ENCODE data around the gene ESRRA.
"Not testable (repeated sequence)": the region's sequence is repeated elsewhere in the genome, so short reads cannot be mapped to it uniquely, and the experiment has no call there.

ESRRA gene

DNA sequence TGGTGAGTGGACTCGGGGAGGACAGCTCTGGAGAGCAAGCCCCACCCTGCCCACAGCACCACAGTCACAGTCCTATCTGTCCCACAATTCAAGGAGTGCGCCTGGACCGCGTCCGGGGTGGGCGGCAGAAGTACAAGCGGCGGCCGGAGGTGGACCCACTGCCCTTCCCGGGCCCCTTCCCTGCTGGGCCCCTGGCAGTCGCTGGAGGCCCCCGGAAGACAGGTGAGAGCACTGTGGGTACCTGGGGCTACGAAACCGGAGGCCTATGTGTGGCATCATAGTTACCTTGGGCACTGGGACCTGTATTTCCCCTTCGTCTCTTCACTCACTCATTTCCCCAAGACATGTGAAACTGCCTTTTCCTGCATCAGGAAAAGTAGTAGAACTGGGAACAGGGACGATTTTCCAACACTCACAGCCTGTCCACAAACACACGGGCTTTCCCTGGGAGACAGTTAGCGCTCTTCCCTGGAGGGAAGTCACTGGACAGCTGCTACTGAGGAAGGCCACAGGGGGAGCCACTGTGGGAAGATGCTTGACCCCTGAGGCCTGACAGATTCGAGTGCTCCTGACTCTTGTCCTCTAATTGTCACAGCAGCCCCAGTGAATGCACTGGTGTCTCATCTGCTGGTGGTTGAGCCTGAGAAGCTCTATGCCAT lies 9.0 kb downstream of the ESRRA start:
- no peak for FAIRE-seq

DNA sequence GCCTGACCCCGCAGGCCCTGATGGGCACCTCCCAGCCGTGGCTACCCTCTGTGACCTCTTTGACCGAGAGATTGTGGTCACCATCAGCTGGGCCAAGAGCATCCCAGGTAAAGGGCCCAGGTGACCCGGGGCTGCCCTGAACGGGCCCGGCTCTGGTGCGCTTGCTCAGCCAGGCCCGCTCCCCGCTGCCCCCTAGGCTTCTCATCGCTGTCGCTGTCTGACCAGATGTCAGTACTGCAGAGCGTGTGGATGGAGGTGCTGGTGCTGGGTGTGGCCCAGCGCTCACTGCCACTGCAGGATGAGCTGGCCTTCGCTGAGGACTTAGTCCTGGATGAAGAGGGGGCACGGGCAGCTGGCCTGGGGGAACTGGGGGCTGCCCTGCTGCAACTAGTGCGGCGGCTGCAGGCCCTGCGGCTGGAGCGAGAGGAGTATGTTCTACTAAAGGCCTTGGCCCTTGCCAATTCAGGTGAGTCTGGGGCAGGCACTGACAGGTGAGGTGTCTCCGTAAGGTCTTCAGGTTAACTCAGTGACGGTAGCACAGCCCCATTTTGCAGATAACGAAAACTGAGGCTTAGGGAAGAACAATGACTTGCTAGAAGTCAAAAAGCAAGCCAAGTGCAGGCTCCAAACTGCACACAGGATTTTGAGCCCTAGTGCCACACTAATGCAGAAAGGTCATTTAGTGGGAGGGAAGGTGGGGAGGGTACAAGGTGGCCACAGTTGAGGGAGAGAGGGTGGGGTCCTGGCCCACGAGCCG lies 9.7 kb downstream of the ESRRA start:
- no peak for FAIRE-seq

DNA sequence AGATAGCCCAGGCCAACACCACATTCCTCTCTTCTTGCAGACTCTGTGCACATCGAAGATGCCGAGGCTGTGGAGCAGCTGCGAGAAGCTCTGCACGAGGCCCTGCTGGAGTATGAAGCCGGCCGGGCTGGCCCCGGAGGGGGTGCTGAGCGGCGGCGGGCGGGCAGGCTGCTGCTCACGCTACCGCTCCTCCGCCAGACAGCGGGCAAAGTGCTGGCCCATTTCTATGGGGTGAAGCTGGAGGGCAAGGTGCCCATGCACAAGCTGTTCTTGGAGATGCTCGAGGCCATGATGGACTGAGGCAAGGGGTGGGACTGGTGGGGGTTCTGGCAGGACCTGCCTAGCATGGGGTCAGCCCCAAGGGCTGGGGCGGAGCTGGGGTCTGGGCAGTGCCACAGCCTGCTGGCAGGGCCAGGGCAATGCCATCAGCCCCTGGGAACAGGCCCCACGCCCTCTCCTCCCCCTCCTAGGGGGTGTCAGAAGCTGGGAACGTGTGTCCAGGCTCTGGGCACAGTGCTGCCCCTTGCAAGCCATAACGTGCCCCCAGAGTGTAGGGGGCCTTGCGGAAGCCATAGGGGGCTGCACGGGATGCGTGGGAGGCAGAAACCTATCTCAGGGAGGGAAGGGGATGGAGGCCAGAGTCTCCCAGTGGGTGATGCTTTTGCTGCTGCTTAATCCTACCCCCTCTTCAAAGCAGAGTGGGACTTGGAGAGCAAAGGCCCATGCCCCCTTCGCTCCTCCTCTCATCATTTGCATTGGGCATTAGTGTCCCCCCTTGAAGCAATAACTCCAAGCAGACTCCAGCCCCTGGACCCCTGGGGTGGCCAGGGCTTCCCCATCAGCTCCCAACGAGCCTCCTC lies 10.6 kb downstream of the ESRRA start:
- not testable (repeated sequence) for FAIRE-seq

DNA sequence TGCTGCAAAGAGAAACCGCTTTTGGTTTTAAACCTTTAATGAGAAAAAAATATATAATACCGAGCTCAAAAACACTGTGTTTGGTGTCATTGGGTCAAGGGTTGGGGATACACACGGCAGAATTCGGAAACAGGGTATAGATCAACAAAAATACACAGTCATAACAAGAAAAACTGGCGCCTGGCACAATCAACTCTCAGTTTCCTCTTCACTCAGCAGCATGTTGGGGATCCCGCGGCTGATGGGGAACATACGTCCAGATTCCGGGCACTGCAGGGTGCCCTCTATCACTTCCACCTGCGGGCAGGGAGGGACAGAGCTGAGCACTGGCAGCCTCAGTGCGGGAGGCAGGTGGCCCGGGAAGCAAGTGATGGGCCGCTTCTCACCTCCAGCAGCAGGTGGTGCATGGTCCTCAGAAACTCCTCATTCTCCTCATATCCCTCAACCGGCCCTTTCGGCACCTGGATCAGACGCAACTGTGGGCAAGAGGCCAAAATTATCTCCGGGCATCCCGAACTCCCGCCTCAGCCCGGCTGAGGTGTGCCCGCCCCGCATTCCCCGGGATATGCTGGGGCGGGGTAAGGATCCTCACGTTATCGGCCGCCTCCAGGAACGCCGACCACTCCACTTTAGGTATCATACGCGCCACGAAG lies 11.5 kb downstream of the ESRRA start:
- no peak for FAIRE-seq

DNA sequence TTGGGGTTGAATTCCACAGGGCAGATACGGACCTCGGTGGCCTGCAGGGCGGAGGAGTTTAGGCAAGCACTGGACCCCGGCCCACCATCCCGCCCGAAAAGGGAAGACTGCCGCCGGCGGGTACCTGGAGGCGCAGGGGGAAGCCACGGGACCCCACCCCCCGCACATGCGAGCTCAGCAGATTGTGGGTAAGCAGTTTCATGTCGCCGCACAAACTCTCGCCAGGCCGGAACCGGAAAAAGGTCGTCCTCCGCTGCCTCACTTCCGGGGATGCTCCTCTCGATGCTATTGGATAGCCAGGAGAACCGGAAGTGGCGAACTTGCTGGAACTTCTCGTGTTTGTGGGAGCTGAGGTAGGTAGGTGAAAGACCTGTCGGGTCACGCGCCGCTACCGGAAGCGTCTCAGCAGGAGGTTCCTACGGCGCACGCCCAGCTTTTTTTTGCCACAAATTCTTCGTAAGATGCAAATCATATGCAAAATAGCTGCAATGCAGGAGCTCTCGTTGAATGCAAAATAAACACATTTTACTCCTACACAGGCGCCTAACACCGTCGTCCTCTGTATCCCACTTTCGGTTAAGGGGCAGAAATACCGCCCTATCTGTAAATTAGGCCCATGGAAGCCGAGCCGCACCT lies 12.1 kb downstream of the ESRRA start, which contains the start of gene TRMT112:
Gene TRMT112, minus strand, starts transcription at position 235 of the 636 bp plus-strand sequence. Its CDS starts 33 bp downstream, at position 202.
- peak; percentile 96 for FAIRE-seq

DNA sequence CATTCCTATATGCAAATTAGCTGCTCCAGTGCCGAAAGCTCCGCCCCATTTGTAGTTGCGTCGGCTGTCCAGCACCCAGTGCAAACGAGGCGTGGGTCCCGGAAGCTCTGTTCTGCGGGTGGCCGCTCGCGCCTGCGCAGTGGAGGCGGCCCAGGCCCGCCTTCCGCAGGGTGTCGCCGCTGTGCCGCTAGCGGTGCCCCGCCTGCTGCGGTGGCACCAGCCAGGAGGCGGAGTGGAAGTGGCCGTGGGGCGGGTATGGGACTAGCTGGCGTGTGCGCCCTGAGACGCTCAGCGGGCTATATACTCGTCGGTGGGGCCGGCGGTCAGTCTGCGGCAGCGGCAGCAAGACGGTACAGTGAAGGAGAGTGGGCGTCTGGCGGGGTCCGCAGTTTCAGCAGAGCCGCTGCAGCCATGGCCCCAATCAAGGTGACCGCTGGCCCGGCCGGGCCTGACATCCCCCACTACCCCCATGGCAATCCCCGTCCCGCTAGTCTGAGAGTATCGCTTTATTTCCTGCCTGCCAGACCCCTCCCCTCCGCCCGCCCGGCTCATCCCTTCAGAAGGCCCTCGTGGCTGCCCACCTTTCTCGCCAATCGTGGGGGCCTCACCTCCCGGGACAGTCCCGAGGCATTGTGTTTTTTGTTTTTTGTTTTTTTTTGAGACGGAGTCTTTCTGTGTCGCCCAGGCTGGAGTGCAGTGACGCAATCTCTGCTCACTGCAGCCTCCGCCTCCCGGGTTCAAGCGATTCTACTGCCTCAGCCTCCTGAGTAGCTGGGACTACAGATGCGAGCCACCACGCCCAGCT lies 12.8 kb downstream of the ESRRA start, which contains the start of gene PRDX5:
Gene PRDX5, plus strand, starts transcription at position 161 of the 805 bp plus-strand sequence. Its CDS starts 95 bp downstream, at position 256.
- no peak for FAIRE-seq

DNA sequence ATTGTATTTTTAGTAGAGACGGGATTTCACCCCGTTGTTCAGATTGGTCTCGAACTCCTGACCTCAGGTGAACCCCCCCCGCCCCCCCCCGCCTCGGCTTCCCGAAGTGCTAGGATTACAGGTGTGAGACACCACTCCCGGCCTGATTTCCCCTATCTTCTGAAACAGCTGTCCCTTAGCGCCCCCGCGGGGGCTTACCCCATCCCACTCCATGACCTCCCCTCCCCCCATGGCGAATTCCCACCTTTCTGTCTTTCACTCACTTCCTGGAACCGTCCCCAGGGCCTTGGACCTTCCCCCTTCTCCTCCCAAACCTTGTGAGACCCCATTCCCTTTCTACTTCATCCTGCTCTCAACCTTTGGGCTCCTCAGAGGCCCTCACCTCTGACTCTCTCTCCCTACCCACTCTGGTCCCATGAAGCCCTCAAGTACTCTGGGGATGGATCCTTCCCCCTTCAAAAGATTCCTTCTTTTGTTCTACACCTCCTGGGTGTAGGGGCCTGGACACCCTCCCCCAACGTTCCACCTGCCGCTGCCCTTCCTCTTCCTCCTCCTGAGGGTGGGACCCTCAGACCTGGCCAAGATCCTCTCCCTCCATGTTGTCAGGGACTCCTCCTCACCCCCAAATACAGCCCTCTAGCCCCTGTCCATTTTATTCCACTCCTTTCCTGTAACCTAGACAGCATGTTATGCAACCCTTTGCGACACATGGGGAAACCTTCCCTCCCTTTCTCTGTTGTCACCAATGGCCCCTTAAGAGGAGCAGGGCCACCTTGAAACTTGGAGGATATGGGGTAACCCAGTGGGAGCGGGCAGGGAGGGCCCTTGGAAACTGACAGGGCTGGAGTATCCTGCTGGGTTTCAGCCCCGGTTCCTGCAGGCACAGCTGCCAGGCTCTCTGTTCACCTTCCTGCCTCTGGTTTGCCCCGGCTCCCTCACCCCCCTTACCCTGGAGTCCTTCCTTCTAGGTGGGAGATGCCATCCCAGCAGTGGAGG lies 13.7 kb downstream of the ESRRA start:
- FAIRE-seq: no peak

DNA sequence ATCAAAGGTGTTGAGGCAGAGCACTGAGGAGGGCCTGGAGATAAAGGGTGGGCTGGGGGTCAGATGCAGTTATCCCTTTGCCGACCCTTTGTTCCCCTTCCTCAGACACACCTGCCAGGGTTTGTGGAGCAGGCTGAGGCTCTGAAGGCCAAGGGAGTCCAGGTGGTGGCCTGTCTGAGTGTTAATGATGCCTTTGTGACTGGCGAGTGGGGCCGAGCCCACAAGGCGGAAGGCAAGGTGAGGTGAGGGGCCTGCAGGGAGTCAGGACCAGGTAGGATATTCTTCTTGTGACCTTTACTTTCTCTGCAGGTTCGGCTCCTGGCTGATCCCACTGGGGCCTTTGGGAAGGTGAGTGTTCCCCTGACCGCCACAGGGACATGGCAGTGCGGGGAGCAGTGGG lies 15.2 kb downstream of the ESRRA start:
- FAIRE-seq: no peak

DNA sequence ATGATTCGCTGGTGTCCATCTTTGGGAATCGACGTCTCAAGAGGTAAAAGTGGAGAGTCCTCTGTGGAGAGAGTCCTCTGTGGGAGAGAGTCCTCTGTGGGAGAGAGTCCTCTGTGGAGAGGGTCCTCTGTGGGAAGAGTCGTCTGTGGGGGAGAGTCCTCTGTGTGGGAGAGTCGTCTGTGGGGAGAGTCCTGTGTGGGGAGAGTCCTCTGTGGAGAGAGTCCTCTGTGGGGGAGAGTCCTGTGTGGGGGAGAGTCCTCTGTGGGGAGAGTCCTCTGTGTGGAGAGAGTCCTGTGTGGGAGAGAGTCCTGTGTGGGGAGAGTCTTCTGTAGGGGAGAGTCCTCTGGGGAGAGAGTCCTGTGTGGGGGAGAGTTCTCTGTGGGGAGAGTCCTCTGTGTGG lies 15.7 kb downstream of the ESRRA start:
- FAIRE-seq: no peak

DNA sequence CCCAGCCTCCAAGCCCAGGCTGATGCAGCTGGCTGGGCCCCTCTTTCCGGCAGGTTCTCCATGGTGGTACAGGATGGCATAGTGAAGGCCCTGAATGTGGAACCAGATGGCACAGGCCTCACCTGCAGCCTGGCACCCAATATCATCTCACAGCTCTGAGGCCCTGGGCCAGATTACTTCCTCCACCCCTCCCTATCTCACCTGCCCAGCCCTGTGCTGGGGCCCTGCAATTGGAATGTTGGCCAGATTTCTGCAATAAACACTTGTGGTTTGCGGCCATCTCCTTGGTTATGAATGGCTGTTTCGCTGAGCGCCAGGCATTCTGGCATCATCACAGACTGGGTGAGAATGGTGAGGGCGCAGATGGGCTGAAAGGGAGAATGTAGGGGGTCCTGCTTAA lies 16.2 kb downstream of the ESRRA start:
- no peak for FAIRE-seq

DNA sequence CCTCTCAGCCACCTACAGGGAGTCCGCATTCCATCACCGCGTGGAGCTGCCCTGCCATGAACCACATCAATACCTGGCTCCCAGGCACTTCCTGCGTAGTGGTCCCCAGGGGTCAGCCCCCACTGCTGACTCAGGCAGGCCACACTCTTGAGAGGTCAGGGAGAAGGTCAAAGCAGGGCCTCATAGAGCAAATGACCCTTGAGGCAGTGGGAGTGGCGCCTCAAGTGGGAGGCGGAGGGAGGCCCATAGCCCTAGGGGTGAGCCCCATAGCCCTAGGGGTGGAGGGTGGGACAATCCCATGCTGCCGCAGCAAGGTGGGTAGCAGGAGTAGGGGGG lies 17.6 kb downstream of the ESRRA start:
- FAIRE-seq: no peak

DNA sequence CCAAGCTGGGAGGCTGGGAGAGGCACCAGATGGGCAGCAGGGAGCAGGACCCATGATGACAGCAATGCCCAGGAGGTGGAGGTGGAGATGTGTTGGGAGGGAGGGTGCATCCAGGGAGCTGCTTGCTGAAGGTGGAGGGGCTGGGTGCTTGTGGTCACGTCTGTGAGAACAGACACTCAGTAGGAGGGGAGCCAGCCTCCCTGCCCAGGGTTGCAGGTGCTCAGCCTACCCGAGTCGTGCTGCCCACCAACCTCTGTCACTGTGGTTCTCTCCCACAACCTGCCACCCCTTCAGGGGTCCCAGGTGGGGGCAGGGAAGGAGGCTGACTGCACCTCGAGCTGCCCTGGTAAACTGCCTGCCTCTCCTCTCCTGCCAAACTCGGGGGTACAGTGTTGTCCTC lies 18.0 kb downstream of the ESRRA start:
- no peak for FAIRE-seq

DNA sequence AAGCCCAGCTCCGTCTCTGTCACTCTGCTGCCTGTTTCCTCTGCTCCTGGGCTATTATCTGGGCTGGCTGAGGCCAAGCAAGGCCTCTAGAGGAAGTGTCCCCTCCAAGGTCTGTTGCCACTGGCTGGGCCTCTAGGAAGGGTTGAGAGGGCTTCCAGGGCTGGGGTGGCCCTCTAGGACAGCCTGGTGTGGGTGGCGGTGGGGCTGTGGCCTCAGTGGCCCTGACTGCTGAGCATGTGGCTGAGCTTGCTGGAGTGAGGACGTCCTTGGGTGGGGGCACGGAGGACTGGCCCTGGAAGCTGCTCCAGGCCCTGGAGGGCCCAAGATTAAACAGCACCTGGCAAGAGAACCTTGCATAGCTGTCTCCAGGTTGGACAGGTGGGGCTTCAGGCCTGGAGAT lies 18.7 kb downstream of the ESRRA start:
- FAIRE-seq: not testable (repeated sequence)

DNA sequence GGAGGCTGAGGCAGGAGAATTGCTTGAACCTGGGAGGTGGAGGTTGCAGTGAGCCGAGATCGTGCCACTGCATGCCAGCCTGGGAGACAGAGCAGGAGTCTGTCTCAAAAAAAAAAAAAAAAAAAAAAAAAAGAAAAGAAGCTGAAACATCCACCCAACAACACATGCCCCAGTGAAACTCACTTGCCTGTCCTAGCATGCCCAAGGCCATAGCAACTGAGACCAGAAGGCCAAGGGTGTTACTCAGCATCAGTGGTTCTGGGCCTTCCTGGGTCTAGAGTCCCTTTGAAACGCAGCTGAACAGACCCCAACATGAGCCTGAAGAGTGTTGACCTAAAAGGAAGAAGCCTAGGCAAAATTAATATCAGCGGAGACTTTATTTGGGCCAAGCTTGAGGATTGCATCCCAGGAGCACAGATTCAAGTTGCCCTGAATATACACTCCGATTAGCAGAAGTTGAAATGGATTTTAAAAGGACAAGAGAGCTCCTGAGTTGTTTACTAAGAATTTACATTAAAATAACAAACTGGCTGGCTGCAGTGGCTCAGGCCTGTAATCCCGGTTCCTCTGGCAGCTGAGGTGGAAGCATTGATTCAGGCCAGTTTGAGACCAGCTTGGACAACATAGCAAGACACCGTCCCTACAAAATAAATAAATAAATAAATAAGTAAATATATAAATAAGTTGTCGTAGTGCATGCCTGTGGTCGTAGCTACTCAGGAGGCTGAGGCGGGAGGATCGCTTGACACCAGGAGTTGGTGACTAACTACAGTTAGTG lies 19.6 kb downstream of the ESRRA start:
- FAIRE-seq: no peak

DNA sequence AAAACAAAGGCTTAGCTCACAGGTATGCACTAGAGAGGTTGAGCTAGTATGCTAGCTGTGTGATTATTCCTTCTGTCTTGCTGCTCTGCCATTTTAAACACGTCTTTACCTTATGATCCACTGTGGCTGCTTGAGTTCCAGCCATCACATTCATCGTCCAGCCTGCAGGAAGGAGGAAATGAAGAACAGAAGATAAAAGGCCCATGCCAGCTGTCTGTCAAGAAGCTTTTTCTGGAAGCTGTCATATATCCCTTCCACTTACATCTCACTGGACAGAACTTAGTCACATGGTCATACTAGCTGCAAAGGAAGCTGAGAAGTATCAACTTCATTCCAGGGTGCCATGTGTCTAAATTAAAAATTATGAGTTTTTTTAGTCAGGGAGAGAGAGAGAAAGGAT lies 22.1 kb downstream of the ESRRA start:
- no peak for FAIRE-seq

DNA sequence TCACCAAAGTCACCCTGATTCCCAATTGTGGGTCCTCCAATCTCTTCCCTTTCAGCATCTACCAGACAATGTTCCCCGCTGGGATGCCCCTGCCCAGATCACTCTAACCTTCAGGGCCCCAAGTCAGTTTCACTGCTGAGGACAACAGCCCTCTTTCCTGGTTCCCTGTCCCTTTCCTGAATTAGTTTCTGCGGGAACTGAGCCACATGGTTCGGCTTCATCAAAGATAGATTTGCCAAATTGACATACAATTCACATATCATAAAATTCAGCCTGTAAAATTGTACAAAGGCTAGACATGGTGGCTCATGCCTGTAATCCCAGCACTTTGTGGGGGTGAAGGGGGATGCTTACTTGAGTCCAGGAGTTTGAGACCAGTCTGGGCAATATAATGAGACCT lies 22.7 kb downstream of the ESRRA start:
- FAIRE-seq: no peak

DNA sequence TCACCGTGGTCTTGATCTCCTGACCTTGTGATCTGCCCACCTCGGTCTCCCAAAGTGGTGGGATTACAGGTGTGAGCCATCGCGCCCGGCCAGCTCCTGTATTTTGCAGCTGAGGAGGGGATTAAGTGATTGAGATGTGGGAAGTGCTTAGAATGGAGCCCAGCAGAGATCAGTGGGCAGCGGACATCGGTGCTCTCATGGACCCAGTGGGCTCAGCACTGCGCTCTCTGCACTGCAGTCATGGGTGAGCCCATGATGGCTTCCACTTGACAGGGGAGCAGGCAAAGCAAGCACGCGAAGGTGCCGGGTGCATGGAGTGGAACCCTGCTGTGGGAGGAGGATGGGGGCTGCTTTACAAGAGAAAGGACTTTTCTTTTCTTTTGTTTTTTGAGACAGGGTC lies 25.6 kb downstream of the ESRRA start:
- no peak for FAIRE-seq

DNA sequence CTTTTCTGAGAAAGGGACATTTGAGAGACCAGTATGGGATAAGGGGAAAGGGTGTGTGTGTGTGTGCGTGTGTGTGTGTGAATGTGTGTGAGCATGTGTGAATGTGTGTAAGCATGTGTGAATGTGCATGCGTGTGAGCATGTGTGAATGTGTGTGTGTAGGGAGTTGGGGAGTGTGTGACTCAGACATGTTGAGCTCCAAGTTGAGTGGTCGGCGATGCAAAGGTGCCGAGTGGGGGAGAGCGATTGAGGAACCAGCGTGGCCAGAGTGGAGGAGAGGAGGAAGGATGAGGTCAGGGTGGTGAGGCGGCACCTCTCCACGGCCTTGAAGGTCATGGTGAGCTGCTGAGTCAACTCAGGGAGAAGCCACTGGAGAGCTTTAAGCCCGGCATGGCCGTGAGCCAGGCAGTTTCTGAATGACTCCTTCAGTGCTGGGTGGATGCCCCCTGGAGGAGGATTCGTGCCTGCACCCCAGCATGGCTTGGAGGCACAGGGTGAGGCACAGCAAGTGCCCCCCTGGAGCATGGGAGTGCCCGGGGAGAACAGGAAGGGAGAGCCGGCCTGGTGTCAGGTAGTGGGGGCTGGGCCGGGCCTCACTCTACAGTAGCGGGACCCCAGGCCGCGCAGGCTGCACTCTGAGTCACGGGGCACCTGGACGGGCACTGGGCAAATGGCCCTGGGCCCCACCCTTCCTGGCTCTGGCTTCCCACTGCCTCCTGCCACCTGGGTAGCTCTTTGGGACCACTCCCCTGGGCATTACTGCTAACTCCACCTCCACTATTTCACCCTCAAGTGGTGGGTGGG lies 26.4 kb downstream of the ESRRA start:
- FAIRE-seq: no peak

DNA sequence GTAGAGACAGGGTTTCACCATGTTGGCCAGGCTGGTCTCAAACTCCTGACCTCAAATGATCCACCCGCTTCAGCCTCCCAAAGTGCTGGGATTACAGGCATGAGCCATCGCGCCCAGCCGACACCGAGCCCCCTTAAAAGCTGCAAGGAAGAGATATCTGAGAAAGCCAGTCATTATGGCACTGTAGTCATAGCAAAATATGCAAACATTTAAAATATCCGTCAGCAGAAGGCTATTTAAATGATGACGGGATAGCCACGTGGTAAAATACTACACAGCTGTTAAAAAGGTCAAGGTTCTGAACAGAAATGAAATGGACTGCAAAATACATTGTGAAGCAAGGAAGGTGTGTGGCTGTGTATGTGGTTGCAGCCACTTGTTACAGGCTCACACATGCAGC lies 28.2 kb downstream of the ESRRA start:
- FAIRE-seq: no peak

All from islet of Langerhans (tissue), 1 donor.